Measurements from ENCODE around the gene MAOA. TPM values are rescaled to one million over a fixed set of nuclear protein-coding genes. Genes with fewer than 3 reads are reported as not detected.
"Not testable (repeated sequence)": the region's sequence is repeated elsewhere in the genome, so short reads cannot be mapped to it uniquely, and the experiment has no call there.

The MAOA gene
- 100 to 1,000 TPM; 220 to 477 (median 242) TPM for total RNA-seq

- TF ChIP-seq, protein P1, sequence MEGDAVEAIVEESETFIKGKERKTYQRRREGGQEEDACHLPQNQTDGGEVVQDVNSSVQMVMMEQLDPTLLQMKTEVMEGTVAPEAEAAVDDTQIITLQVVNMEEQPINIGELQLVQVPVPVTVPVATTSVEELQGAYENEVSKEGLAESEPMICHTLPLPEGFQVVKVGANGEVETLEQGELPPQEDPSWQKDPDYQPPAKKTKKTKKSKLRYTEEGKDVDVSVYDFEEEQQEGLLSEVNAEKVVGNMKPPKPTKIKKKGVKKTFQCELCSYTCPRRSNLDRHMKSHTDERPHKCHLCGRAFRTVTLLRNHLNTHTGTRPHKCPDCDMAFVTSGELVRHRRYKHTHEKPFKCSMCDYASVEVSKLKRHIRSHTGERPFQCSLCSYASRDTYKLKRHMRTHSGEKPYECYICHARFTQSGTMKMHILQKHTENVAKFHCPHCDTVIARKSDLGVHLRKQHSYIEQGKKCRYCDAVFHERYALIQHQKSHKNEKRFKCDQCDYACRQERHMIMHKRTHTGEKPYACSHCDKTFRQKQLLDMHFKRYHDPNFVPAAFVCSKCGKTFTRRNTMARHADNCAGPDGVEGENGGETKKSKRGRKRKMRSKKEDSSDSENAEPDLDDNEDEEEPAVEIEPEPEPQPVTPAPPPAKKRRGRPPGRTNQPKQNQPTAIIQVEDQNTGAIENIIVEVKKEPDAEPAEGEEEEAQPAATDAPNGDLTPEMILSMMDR (IDR thresholded peaks at IDR 0.05) = no peak
- DNase-seq (ENCODE audit: low spot score) (peak; percentile 41), ATAC-seq (ENCODE audit: low FRiP score) (peak; percentile 37)
These were observed at the start of gene MAOA for GRCh38 chrX:43656005-43656494. TSS of gene MAOA (plus strand) at chrX:43656299. CDS start at chrX:43656342, 43 bp downstream.

- no peak for DNase-seq (ENCODE audit: low spot score)
- TF ChIP-seq, protein P1 (IDR thresholded peaks at IDR 0.05) = no peak
- no peak for ATAC-seq (ENCODE audit: low FRiP score)
These were observed 43.7 kb upstream of the MAOA start for GRCh38 chrX:43612400-43612799.

- ATAC-seq (ENCODE audit: low FRiP score) = no peak
- DNase-seq (ENCODE audit: low spot score) = no peak
- TF ChIP-seq, protein P1 (IDR thresholded peaks at IDR 0.05) = no peak
These were observed 40.4 kb upstream of the MAOA start for GRCh38 chrX:43615660-43616059.

- TF ChIP-seq, protein P1 (IDR thresholded peaks at IDR 0.05) = no peak
- ATAC-seq (ENCODE audit: low FRiP score) (no peak), DNase-seq (ENCODE audit: low spot score) (no peak)
These were observed 37.5 kb upstream of the MAOA start for GRCh38 chrX:43618366-43619205.

DNA sequence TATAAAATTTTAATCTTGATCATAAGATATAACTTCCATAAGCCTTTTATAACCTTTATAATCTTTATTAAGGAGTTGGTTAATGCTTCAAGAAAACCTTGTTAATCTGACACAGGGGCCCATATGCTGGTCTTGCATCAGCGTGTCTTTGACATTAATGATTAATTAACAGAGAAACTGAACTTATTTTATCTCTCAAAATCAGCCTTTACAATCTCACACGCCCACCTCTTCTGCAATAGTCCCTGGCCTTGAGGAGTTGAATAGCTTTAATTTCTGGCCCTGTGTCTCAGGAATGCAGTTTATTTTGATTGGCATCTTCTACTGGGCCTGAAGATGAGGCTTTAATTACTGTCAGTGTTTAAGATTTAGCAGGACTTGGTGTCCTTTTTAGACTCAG, 36.2 kb upstream of the MAOA start:
- not testable (repeated sequence) for ATAC-seq (ENCODE audit: low FRiP score); DNase-seq (ENCODE audit: low spot score)

DNA sequence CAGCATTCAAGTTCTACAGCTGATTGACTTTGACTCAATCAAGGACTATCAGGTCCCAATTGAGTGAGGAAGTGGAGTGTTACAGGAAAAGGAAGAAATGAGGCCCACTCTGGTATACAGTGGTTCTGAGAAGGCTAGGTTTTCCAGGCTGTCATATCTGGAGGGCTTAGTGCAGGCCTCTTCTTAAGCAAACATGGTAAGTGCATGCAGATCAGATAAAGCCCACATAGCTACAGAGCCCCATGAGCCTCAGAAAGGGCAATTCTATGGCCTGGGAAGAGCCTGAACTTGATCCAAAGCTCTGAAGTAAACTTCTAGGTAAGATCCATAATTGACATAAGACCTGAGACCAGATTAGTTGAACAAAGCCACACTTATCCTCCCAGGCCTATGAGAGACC, 29.0 kb upstream of the MAOA start:
- ATAC-seq (ENCODE audit: low FRiP score) (no peak), DNase-seq (ENCODE audit: low spot score) (no peak)
- TF ChIP-seq, protein P1 (IDR thresholded peaks at IDR 0.05) = no peak

DNA sequence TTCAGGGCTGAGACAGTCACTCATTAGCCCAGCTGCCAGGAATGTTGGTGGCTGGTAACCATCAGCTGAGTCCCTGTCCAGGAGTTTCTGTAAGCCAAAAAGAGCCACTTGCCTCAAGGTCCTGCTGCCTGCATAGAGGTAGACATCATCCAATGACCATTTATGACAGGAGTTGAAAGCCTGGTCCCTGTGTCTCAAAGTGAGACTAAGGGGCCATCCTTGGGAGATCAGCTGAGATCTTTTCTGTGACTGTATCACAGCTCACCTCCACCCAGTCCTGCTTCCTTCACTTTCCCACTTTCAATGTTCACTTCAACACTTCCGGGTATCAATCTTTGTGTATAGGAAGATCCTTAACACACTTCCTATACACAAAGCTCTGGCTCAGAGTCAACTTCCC, 28.4 kb upstream of the MAOA start:
- TF ChIP-seq, protein P1 (IDR thresholded peaks at IDR 0.05) = no peak
- DNase-seq (ENCODE audit: low spot score) = no peak
- ATAC-seq (ENCODE audit: low FRiP score) = no peak
